GM15510 (cell line): Measurements from ENCODE around the gene TXNDC5.

Experiments
- POLR2A ChIP-seq: IDR thresholded peaks from 3 replicates; pipeline ENCODE4 v1.6.1; 2011; ENCODE audit warnings: borderline replicate concordance; ENCODE audit not compliant: insufficient read length; ENCODE audit errors: extremely low read depth

TXNDC5 gene

DNA sequence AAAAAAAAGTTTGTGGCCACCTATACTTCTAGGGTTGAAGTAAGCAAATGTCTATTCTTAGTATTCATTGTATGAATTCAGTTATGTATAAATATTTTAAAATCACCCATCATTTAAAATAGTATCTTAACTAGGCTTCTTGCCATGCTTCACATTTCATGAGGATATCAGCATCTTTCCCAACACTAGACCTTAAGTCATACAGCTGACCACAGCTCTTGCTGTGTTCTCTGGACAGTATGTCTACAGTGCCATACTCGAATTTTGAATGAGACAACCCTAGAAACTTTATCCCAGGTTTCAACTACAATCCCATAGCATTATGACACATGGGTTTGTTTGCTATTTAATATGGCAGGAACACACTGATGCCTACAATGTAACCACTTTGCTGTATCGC is 5.2 kb downstream of the TXNDC5 start:
- no peak for TF ChIP-seq POLR2A

- TF ChIP-seq POLR2A, result no peak
Measured at GRCh38 chr6:7904654-7905319, 5.8 kb downstream of the TXNDC5 start.

GRCh38 chr6:7903673-7904072 is 6.9 kb downstream of the TXNDC5 start:
- TF ChIP-seq POLR2A, result no peak

DNA sequence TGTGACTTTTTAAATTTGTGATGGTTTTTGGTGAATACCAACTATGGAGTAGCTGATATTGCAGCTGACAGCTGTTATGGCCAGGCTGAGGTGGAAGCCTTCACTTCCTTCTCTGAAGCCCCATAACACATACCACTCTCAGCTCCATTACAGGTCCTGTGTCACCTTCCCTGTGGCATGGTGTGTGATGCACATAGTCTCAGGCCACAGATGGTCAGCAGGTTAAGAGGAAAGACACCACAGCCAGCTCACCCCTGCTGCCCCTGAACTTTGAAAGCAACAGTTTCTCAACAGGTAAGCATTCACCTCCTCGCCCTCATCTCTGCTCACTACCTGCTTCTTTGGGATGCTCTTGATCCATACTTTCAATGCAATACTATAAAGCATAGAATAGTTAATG is 7.7 kb downstream of the TXNDC5 start:
- TF ChIP-seq POLR2A, result no peak

DNA sequence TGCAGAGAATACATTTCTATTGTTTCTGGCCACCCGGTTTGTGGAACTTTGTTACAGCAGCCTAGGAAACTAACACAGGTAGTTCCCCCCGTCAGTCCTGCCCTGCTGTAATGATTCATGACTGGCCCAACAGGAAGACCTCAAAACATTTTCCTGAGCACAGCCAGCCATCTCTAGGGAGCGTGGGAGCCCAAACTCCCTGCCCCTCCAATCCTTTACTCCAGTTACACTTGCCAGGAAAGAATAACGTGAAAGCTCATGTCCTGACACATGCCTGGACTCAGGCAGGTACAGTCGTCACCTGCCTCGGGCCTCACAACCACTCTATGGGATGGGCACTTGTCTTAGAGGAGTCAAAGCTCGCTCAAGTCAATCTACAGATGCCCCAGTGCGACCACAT is 8.4 kb downstream of the TXNDC5 start:
- no peak for TF ChIP-seq POLR2A

DNA sequence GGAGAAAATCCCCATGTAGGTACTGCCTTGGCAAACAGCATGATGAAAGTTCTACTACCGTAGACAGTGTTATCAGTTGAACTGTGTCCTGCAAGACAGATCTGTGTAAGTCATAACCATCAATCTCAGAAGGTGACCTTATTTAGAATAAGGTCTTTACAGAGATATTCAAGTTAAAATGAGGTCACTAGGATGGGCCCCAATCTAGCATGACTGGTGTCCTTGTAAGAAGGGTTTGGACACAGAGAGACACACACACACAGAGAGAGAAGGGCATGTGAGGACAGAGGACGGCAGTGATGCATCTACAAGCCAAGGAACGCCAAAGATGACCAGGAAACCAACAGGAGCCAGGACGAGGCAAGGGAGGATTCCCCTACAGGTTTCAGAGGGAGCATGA is 8.8 kb downstream of the TXNDC5 start:
- no peak for TF ChIP-seq POLR2A

- TF ChIP-seq POLR2A, result no peak
Measured at GRCh38 chr6:7901056-7901455, 9.5 kb downstream of the TXNDC5 start.

- TF ChIP-seq POLR2A, result no peak
Measured at GRCh38 chr6:7900621-7901020, 10.0 kb downstream of the TXNDC5 start.

GRCh38 chr6:7899889-7900213 is 10.7 kb downstream of the TXNDC5 start:
- TF ChIP-seq POLR2A, result no peak

GRCh38 chr6:7899101-7899888 is 11.3 kb downstream of the TXNDC5 start:
- no peak for TF ChIP-seq POLR2A

- TF ChIP-seq POLR2A, result no peak
Measured at GRCh38 chr6:7897461-7898192, 13.0 kb downstream of the TXNDC5 start.

DNA sequence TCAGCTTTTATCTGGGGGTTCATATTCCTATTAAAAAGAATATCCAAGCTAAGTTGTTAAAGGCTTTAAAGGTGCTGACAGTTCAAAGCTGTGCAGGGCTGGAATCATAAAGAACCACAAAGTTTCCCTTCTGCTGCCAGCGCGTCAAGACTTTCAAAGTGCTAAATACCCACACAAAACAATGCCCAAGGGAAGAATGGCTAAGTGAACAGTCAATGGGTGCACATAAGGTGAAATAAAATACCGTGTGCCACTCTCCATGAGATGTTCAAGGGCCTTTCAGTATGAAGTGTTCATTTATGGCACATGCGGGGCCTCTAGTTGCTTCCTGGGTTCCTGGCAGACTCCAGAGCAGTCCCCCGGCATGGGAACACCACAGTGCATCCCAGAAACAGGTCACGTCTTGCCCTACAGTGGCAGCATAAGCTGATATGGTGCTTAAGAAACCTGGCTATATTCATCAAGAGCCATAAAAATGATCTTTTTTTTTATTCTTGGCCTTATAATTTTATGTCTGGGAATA is 14.1 kb downstream of the TXNDC5 start:
- TF ChIP-seq POLR2A, result no peak

DNA sequence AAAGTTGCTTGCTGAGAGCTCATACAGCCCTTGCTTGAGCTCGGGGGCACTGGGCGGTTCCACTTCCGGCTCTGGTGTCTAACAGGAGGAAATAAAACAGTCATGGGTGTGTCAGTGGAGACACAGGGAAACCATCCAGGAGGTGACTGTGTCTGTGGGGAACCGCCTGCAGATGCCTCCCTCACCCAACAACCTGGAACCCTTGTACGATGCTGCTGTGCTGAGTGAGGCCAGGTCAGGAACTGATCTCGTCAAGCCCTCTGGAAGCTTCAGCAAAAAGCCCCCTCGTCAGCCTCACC is 15.5 kb downstream of the TXNDC5 start:
- TF ChIP-seq POLR2A, result no peak

DNA sequence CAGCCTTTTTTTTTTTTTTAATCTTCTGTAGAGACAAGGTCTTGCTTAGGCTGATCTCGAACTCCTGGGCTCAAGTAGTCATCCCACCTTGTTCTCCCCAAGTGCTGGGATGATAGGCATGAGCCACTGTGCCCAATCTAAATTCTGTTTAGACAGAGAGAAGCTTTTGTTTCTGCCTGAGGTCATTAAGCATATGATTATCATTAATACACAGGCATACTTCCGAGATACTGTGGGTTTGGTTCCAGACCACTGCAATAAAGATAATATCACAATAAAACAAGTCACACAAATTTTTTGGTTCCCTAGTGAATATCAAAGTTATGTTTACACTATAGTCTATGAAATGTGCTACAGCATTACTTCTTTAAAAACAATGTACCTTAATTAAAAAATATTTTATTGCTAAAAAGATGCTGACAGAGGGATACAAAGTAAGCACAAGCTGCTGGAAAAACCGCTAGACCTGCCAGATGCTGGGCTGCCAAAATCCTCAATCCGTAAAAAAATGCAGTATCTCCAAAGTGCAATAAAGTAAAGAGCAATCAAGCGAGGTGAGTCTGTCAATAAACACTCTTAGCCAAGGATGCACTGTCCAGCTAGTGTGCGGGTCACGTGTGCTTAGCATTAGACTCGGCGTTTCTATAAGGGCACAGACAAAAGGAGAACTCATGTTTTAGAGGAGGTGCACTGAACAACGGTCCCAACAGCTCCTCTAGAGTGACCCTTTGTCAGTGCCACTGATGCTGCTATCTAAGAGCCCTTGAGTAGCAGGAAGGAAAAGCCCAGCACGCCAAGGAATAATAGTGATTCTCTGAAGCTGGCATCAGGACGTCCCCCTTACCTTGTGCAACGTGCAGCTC is 16.1 kb downstream of the TXNDC5 start:
- TF ChIP-seq POLR2A, result no peak

- TF ChIP-seq POLR2A, result no peak
Measured at GRCh38 chr6:7893342-7893741, 17.2 kb downstream of the TXNDC5 start.
